Measurements from ENCODE around the gene KCNH4.
A peak's percentile ranks its signal among the peaks of the same experiment; 100 is the strongest.
"Not testable (repeated sequence)": the region's sequence is repeated elsewhere in the genome, so short reads cannot be mapped to it uniquely, and the experiment has no call there.

The KCNH4 gene

GRCh38 chr17:42141382-42141781 is 39.6 kb downstream of the KCNH4 start:
- Histone ChIP-seq H3K4me3 (ENCODE audit: control insufficient read depth in 1 of 7, extremely low read depth in 1 of 7, insufficient read depth in 4 of 7, low read depth in 2 of 7, low read length in 6 of 7) (no peak overlapping the region), H3K9me3 (ENCODE audit: control extremely low read depth in 1 of 5, control insufficient read depth in 4 of 5, insufficient read depth in 2 of 5, low read depth in 1 of 5, low read length in 4 of 5) (no peaks in the 10 kb centered on the region), H3K36me3 (ENCODE audit: control insufficient read depth in 4 of 4, insufficient read depth in 4 of 4, low read length in 3 of 4) (peaks cover 3 to 61% (median 18%) of the 10 kb centered on the region in 4 experiments), H3K27me3 (replicated peaks in 2 of 5; ENCODE audit: control insufficient read depth in 4 of 5, insufficient read depth in 5 of 5, low read length in 4 of 5) (no peaks in the 10 kb centered on the region), H3K27ac (ENCODE audit: insufficient read depth in 1 of 2, low read depth in 1 of 2, low read length in 2 of 2, poor library complexity in 1 of 2, severe bottlenecking in 2 of 2) (no peak overlapping the region), H3K4me1 (ENCODE audit: control extremely low read depth in 1 of 4, control insufficient read depth in 4 of 4, insufficient read depth in 4 of 4, low read length in 3 of 4) (peaks cover 0 to 13% (median 3%) of the 10 kb centered on the region in 4 experiments)
- POLR2A ChIA-PET = no interaction called here
- CTCF ChIA-PET = interaction anchor here (1.0 to 5.3 kb wide), 6 partner anchors 8 to 247 kb away, joined by 3 to 24 read pairs (median 6); no protein-coding TSS in a partner anchor
- 69% methylated on average over 5 of the region's 8 CpGs for WGBS (ENCODE audit: insufficient coverage)
- no peak for DNase-seq

DNA sequence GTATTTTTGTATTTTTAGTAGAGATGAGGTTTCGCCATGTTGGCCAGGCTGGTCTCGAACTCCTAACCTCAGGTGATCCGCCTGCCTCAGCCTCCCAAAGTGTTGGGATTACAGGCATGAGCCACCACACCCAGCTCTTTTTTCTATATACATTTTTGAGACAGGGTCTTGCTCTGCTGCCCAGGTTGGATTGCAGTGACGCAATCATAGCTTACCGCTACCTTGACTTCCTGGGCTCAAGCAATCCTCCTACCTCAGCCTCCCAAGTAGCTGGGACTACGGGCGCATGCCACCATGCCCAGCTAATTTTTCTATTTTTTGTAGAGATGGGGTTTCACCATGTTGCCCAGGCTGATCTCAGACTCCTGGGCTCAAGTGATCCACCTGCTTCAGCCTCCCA is 40.3 kb downstream of the KCNH4 start:
- Histone ChIP-seq H3K4me1 (ENCODE audit: control extremely low read depth in 1 of 4, control insufficient read depth in 4 of 4, insufficient read depth in 4 of 4, low read length in 3 of 4) (peaks cover 0 to 20% (median 9%) of the 10 kb centered on the region in 4 experiments), H3K36me3 (ENCODE audit: control insufficient read depth in 4 of 4, insufficient read depth in 4 of 4, low read length in 3 of 4) (peaks cover 3 to 68% (median 16%) of the 10 kb centered on the region in 4 experiments)
- H3K27me3 ChIP-seq (replicated peaks in 2 of 5; ENCODE audit: control insufficient read depth in 4 of 5, insufficient read depth in 5 of 5, low read length in 4 of 5); H3K9me3 ChIP-seq (ENCODE audit: control extremely low read depth in 1 of 5, control insufficient read depth in 4 of 5, insufficient read depth in 2 of 5, low read depth in 1 of 5, low read length in 4 of 5); H3K27ac ChIP-seq (ENCODE audit: insufficient read depth in 1 of 2, low read depth in 1 of 2, low read length in 2 of 2, poor library complexity in 1 of 2, severe bottlenecking in 2 of 2); DNase-seq; POLR2A ChIA-PET; H3K4me3 ChIP-seq (ENCODE audit: control insufficient read depth in 1 of 7, extremely low read depth in 1 of 7, insufficient read depth in 4 of 7, low read depth in 2 of 7, low read length in 6 of 7): not testable (repeated sequence)
- CTCF ChIA-PET = interaction anchor here (1.0 to 5.3 kb wide), 3 partner anchors 13 to 75 kb away, joined by 3 to 24 read pairs (median 5); partner anchors contain the start of gene KCNH4
- WGBS (ENCODE audit: insufficient coverage) = 100% methylated on average over 2 of the region's 7 CpGs

- Histone ChIP-seq H3K9me3 (ENCODE audit: control extremely low read depth in 1 of 5, control insufficient read depth in 4 of 5, insufficient read depth in 2 of 5, low read depth in 1 of 5, low read length in 4 of 5) (no peaks in the 10 kb centered on the region), H3K4me3 (ENCODE audit: control insufficient read depth in 1 of 7, extremely low read depth in 1 of 7, insufficient read depth in 4 of 7, low read depth in 2 of 7, low read length in 6 of 7) (no peak overlapping the region), H3K27ac (ENCODE audit: insufficient read depth in 1 of 2, low read depth in 1 of 2, low read length in 2 of 2, poor library complexity in 1 of 2, severe bottlenecking in 2 of 2) (no peak overlapping the region), H3K27me3 (replicated peaks in 2 of 5; ENCODE audit: control insufficient read depth in 4 of 5, insufficient read depth in 5 of 5, low read length in 4 of 5) (no peaks in the 10 kb centered on the region), H3K36me3 (ENCODE audit: control insufficient read depth in 4 of 4, insufficient read depth in 4 of 4, low read length in 3 of 4) (peaks cover 3 to 71% (median 14%) of the 10 kb centered on the region in 4 experiments), H3K4me1 (ENCODE audit: control extremely low read depth in 1 of 4, control insufficient read depth in 4 of 4, insufficient read depth in 4 of 4, low read length in 3 of 4) (peaks cover 0 to 34% (median 18%) of the 10 kb centered on the region in 4 experiments)
- no peak for DNase-seq
- POLR2A ChIA-PET = no interaction called here
- CTCF ChIA-PET = interaction anchor here (1.9 to 5.3 kb wide), 4 partner anchors 11 to 73 kb away, joined by 5 to 24 read pairs (median 8); no protein-coding TSS in a partner anchor
- 99% methylated on average over 7 of the region's 7 CpGs for WGBS (ENCODE audit: insufficient coverage)
Measured at GRCh38 chr17:42138749-42139492, 42.0 kb downstream of the KCNH4 start.

DNA sequence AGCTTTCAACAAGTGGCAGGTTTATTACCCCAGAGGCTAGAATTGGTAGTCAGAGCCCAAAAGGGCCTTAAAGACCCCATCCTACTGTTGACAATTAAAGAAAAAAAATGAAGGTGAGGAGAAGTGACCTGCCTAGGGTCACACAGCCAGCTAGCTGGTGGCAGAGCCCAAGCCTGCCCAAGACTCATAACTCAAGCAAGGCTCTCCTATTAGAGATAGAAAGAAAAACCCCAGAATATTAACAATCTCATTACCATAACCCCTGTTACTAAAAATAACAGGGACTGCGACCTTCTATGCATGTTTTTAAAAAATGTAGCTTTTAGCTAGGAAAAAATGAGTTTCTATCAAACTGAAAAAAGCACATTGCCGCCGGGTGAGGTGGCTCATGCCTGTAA is 44.3 kb downstream of the KCNH4 start:
- peak overlapping the region in 1 of 2 experiments; percentile 45 for H3K27ac ChIP-seq (ENCODE audit: insufficient read depth in 1 of 2, low read depth in 1 of 2, low read length in 2 of 2, poor library complexity in 1 of 2, severe bottlenecking in 2 of 2)
- H3K9me3 ChIP-seq (ENCODE audit: control extremely low read depth in 1 of 5, control insufficient read depth in 4 of 5, insufficient read depth in 2 of 5, low read depth in 1 of 5, low read length in 4 of 5) = no peaks in the 10 kb centered on the region
- DNase-seq = no peak
- 100% methylated on average over 1 of the region's 3 CpGs for WGBS (ENCODE audit: insufficient coverage)
- ChIA-PET POLR2A (interaction anchor here (0.6 to 1.5 kb wide), 3 partner anchors 17 to 294 kb away, joined by 3 to 4 read pairs (median 3); no protein-coding TSS in a partner anchor), CTCF (interaction anchor here (0.9 to 5.3 kb wide), 8 partner anchors 8 to 86 kb away, joined by 3 to 24 read pairs (median 6); partner anchors contain the start of gene DHX58)
- peaks cover 12 to 52% (median 41%) of the 10 kb centered on the region in 4 experiments for H3K4me1 ChIP-seq (ENCODE audit: control extremely low read depth in 1 of 4, control insufficient read depth in 4 of 4, insufficient read depth in 4 of 4, low read length in 3 of 4)
- peaks cover 3 to 54% (median 13%) of the 10 kb centered on the region in 4 experiments for H3K36me3 ChIP-seq (ENCODE audit: control insufficient read depth in 4 of 4, insufficient read depth in 4 of 4, low read length in 3 of 4)
- H3K4me3 ChIP-seq (ENCODE audit: control insufficient read depth in 1 of 7, extremely low read depth in 1 of 7, insufficient read depth in 4 of 7, low read depth in 2 of 7, low read length in 6 of 7) = no peak overlapping the region
- H3K27me3 ChIP-seq (replicated peaks in 2 of 5; ENCODE audit: control insufficient read depth in 4 of 5, insufficient read depth in 5 of 5, low read length in 4 of 5) = no peaks in the 10 kb centered on the region

- WGBS (ENCODE audit: insufficient coverage) = 73% methylated on average over 10 of the region's 15 CpGs
Measured at GRCh38 chr17:42135664-42136653, 45.0 kb downstream of the KCNH4 start.

DNA sequence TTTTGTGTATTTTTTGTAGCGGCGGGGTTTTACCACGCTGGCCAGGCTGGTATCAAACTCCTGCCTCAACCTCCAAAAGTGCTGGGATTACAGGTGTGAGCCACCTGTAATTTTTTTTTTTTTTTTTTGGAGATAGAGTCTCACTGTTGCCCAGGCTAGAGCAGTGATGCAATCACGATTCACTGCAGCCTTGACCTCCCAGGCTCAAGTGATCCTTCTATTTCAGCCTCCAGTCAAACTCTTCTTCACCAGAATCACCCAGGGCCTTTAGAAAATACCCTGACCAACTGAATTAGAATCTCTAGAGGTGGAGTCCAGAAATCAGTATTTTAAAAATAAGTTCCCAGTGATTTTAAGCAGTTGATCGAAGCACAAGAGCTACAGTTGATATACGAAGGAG is 45.8 kb downstream of the KCNH4 start:
- H3K27me3 ChIP-seq (replicated peaks in 2 of 5; ENCODE audit: control insufficient read depth in 4 of 5, insufficient read depth in 5 of 5, low read length in 4 of 5) = no peaks in the 10 kb centered on the region
- no peaks in the 10 kb centered on the region for H3K9me3 ChIP-seq (ENCODE audit: control extremely low read depth in 1 of 5, control insufficient read depth in 4 of 5, insufficient read depth in 2 of 5, low read depth in 1 of 5, low read length in 4 of 5)
- ChIA-PET POLR2A (interaction anchor here (0.8 kb wide), 1 partner anchor 19 kb away, joined by 3 read pairs; no protein-coding TSS in a partner anchor), CTCF (interaction anchor here (1.1 to 2.7 kb wide), 5 partner anchors 15 to 52 kb away, joined by 3 to 8 read pairs (median 4); no protein-coding TSS in a partner anchor)
- H3K4me3 ChIP-seq (ENCODE audit: control insufficient read depth in 1 of 7, extremely low read depth in 1 of 7, insufficient read depth in 4 of 7, low read depth in 2 of 7, low read length in 6 of 7) = no peak overlapping the region
- 100% methylated on average over 4 of the region's 6 CpGs for WGBS (ENCODE audit: insufficient coverage)
- H3K36me3 ChIP-seq (ENCODE audit: control insufficient read depth in 4 of 4, insufficient read depth in 4 of 4, low read length in 3 of 4) = peaks cover 0 to 53% (median 12%) of the 10 kb centered on the region in 4 experiments
- H3K27ac ChIP-seq (ENCODE audit: insufficient read depth in 1 of 2, low read depth in 1 of 2, low read length in 2 of 2, poor library complexity in 1 of 2, severe bottlenecking in 2 of 2) = peak overlapping the region in 1 of 2 experiments; percentile 25
- no peak for DNase-seq
- peaks cover 17 to 64% (median 54%) of the 10 kb centered on the region in 4 experiments for H3K4me1 ChIP-seq (ENCODE audit: control extremely low read depth in 1 of 4, control insufficient read depth in 4 of 4, insufficient read depth in 4 of 4, low read length in 3 of 4)

More at GRCh38 chr17:42135664-42136653, 45.0 kb downstream of the KCNH4 start:
- ChIA-PET CTCF (interaction anchor here (0.6 to 5.3 kb wide), 9 partner anchors 8 to 52 kb away, joined by 3 to 24 read pairs (median 4); partner anchors contain the start of gene DHX58), POLR2A (interaction anchor here (0.7 to 0.8 kb wide), 2 partner anchors 18 to 319 kb away, joined by 3 read pairs; no protein-coding TSS in a partner anchor)
- Histone ChIP-seq H3K27ac (ENCODE audit: insufficient read depth in 1 of 2, low read depth in 1 of 2, low read length in 2 of 2, poor library complexity in 1 of 2, severe bottlenecking in 2 of 2) (peak overlapping the region in 1 of 2 experiments; percentile 45), H3K4me3 (ENCODE audit: control insufficient read depth in 1 of 7, extremely low read depth in 1 of 7, insufficient read depth in 4 of 7, low read depth in 2 of 7, low read length in 6 of 7) (no peak overlapping the region), H3K4me1 (ENCODE audit: control extremely low read depth in 1 of 4, control insufficient read depth in 4 of 4, insufficient read depth in 4 of 4, low read length in 3 of 4) (peaks cover 17 to 57% (median 46%) of the 10 kb centered on the region in 4 experiments), H3K27me3 (replicated peaks in 2 of 5; ENCODE audit: control insufficient read depth in 4 of 5, insufficient read depth in 5 of 5, low read length in 4 of 5) (no peaks in the 10 kb centered on the region), H3K36me3 (ENCODE audit: control insufficient read depth in 4 of 4, insufficient read depth in 4 of 4, low read length in 3 of 4) (peaks cover 1 to 50% (median 10%) of the 10 kb centered on the region in 4 experiments), H3K9me3 (ENCODE audit: control extremely low read depth in 1 of 5, control insufficient read depth in 4 of 5, insufficient read depth in 2 of 5, low read depth in 1 of 5, low read length in 4 of 5) (no peaks in the 10 kb centered on the region)
- peak in 1 of 3 donors; percentile 38 for DNase-seq

All from common myeloid progenitor, CD34-positive (primary cell).